Ovary (tissue), 9 donors: ENCODE results near the gene SPTBN5. TPM values are rescaled to one million over a fixed set of nuclear protein-coding genes. Genes with fewer than 3 reads are reported as not detected.

Experiments used
- DNase-seq, 5 donors: peaks; one replicate each; pipeline ENCODE4 v3.0.0-alpha.2; 2019 to 2020
- H3K27ac ChIP-seq, 2 donors: fragments of 200-600 bp; one replicate each; pipeline versions ENCODE4 v1.5.1 to v1.8.0; 2019 to 2022
- H3K27me3 ChIP-seq: fragments of 200-600 bp; one replicate; pipeline ENCODE4 v1.8.0; 2022
- H3K36me3 ChIP-seq: fragments of 200-600 bp; sonication (generic); one replicate; pipeline ENCODE4 v1.5.1; 2019
- H3K4me1 ChIP-seq: one replicate; pipeline ENCODE4 v1.8.1; 2013; ENCODE audit warnings: mild to moderate bottlenecking, moderate library complexity; ENCODE audit not compliant: insufficient read depth
- H3K4me3 ChIP-seq: fragments of 200-600 bp; sonication (generic); one replicate; pipeline ENCODE4 v1.5.1; 2017
- H3K9me3 ChIP-seq, 2 donors: fragments of 200-600 bp in 1 of 2; sonication (generic) in 1 of 2; one replicate each; pipeline versions ENCODE4 v1.5.1 to v1.8.1; 2013 to 2019; ENCODE audit warnings: mild to moderate bottlenecking in 1 of 2, moderate library complexity in 1 of 2
- CTCF ChIP-seq, 3 donors: fragments of 450-650 bp in 2 of 3; fragments of 200-600 bp in 1 of 3; IDR thresholded peaks; one replicate each; pipeline versions ENCODE4 v1.5.1 to v1.8.0; 2016 to 2022; ENCODE audit warnings: antibody characterized with exemption in 3 of 3, mild to moderate bottlenecking in 1 of 3
- EP300 ChIP-seq: sonication (generic); formaldehyde crosslinking; IDR thresholded peaks from one replicate; pipeline ENCODE4 v1.6.1; 2017; ENCODE audit warnings: antibody characterized with exemption
- POLR2A ChIP-seq: fragments of 450-650 bp; IDR thresholded peaks from one replicate; pipeline ENCODE4 v1.6.1; 2017; ENCODE audit warnings: antibody characterized with exemption, mild to moderate bottlenecking, moderate library complexity
- WGBS, 3 donors: extraction: QIAGEN DNeasy Blood & Tissue Kit in 1 of 3; methylation state at CpG; one replicate each; pipeline versions ENCODE4 v1.1.5 to v1.1.7; 2013 to 2017; 5-methylcytosine and 5-hydroxymethylcytosine counted together
- intact Hi-C, 4 donors: fragments of 100-400 bp; cut with DNase I; formaldehyde crosslinking; loops; one replicate each; pipeline versions ENCODE4 v1.11.0 to v1.15.1; 2022 to 2023
- polyA plus RNA-seq, 2 donors: library from polyadenylated mRNA; stranded (reverse); fragments of 200-250 nt in 1 of 2; fragments of 350-450 nt in 1 of 2; fragmentation: Illumina TruSeq in 1 of 2; extraction: RNeasy Lipid Tissue Mini Kit (QIAGEN cat#74804) in 1 of 2; gene quantifications; one replicate each; pipeline ENCODE4 v1.2.3, GENCODE V29; 2013 to 2014
- total RNA-seq, 7 donors: library from RNA; depleted of rRNA in 2 of 7; stranded (reverse); fragments of >200 nt in 2 of 7; fragmentation: NEBNext Ultra II Directional in 3 of 7; extraction: Animal tissue kit (Norgen Biotek cat#: 25700) in 3 of 7; gene quantifications; one replicate each; pipeline versions ENCODE4 v1.1.0 to v1.2.4, GENCODE V29; 2016 to 2023
- donor health status: DM: no; HTN: no; CAD: no; lungs with moderate emphysema.
- donor health status: DM: no; HTN: no; CAD: no.
- donor health status: Bipolar disorder and iron deficiency.
- donor health status: DM: yes; HTN: yes; CAD: no.
- donor health status: DM: no; HTN: no; CAD: no.
- donor health status: DM: yes; HTN: yes; CAD: no.

The SPTBN5 gene
- total and polyA plus RNA-seq, 9 donors = 0.28 to 1.5 (median 0.77) TPM

GRCh38 chr15:41903782-41904181, 9.9 kb upstream of the SPTBN5 start:
- intact Hi-C loops = loop anchor here in 2 of 4 donors (10.0 kb wide), 1 partner anchor 349 kb away; the partner anchor contains the start of gene TYRO3 (in 2 of the 2)
- H3K9me3 ChIP-seq = no peaks in the 10 kb centered on the region
- no peak for TF ChIP-seq CTCF (IDR thresholded peaks at IDR 0.05)
- no peak for TF ChIP-seq EP300
- TF ChIP-seq POLR2A = no peak
- WGBS, 3 donors = 91 to 98% (median 92%) methylated on average over 13 of the region's 13 CpGs
- H3K27me3 ChIP-seq = no peaks in the 10 kb centered on the region
- no peak overlapping the region for H3K27ac ChIP-seq
- no peak overlapping the region for H3K4me3 ChIP-seq
- H3K36me3 ChIP-seq = no peaks in the 10 kb centered on the region
- no peak for DNase-seq
- peaks cover 2% of the 10 kb centered on the region for H3K4me1 ChIP-seq

DNA sequence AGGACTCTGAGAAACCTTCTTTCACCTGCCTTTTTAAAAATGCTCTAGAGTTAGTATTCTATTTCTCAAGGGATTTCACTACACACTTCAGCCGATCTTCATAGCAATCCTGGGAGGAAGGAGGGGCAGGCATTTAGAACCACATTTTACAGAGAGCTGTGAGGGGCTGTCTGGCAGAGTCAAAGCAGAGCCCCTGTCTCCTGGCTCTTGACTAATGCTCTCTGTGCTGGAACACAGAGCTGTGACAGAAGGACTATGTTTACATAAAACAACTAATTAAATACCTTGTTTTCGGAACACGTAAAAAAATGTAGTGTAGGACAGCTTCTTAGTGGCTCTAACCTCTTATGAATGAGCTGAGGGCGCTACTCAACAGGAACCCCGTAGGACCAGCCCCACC, 7.6 kb upstream of the SPTBN5 start:
- intact Hi-C loops = loop anchor here in 2 of 4 donors (10.0 kb wide), 1 partner anchor 347 kb away; the partner anchor contains the start of gene TYRO3 (in 2 of the 2)
- H3K4me1 ChIP-seq = peaks cover 2% of the 10 kb centered on the region
- 81% methylated on average over 5 of the region's 5 CpGs for WGBS, 3 donors
- no peak overlapping the region for H3K27ac ChIP-seq
- TF ChIP-seq POLR2A = no peak
- H3K9me3 ChIP-seq = no peaks in the 10 kb centered on the region
- H3K4me3 ChIP-seq = no peak overlapping the region
- H3K27me3 ChIP-seq = no peaks in the 10 kb centered on the region
- no peak for DNase-seq
- H3K36me3 ChIP-seq = no peaks in the 10 kb centered on the region

- no peak for DNase-seq
- 89 to 92% (median 89%) methylated on average over 36 of the region's 36 CpGs for WGBS, 3 donors
- Histone ChIP-seq H3K36me3 (no peaks in the 10 kb centered on the region), H3K4me3 (no peak overlapping the region), H3K27ac (no peak overlapping the region), H3K27me3 (no peaks in the 10 kb centered on the region), H3K9me3 (no peaks in the 10 kb centered on the region), H3K4me1 (peaks cover 2% of the 10 kb centered on the region)
- no peak for TF ChIP-seq POLR2A
- TF ChIP-seq CTCF (IDR thresholded peaks at IDR 0.05) = no peak
- TF ChIP-seq EP300 = no peak
- intact Hi-C loops = loop anchor here in 2 of 4 donors (10.0 kb wide), 1 partner anchor 346 kb away; the partner anchor contains the start of gene TYRO3 (in 2 of the 2)
Measured at GRCh38 chr15:41900526-41901380, 6.9 kb upstream of the SPTBN5 start.

DNA sequence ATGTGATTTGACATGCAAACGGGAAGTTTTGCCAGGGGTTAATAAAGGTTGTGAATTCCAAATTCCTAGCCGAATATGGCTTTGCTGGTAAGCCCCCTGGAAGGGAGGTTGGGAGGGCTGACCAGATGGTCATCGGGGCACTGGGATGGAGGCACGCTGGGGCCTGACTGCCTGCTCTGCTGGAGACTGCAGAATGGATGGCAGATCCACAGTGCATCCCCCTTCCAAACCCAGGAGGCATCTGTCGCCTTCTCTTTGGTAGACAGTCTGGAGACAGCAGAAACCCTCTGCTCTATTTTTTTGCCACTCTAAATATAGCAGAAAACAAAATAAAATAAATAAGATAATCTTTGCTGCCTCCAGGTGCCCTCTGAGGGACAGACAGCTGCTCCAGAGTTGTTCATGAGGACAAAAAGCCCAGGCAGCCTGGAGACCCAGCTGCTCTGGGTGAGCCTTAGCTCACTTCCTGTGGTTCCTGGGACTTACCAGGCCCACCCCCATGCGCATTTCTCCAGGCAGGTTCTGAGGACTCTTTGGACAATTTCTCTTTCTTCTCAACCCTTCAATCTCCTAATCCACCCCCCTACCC, 6.1 kb upstream of the SPTBN5 start:
- Histone ChIP-seq H3K36me3 (no peaks in the 10 kb centered on the region), H3K4me1 (peaks cover 4% of the 10 kb centered on the region), H3K9me3 (no peaks in the 10 kb centered on the region), H3K27me3 (no peaks in the 10 kb centered on the region), H3K27ac (no peak overlapping the region), H3K4me3 (no peak overlapping the region)
- 43 to 53% (median 46%) methylated on average over 6 of the region's 6 CpGs for WGBS, 3 donors
- intact Hi-C loops = loop anchor here in 2 of 4 donors (10.0 kb wide), 1 partner anchor 345 kb away; the partner anchor contains the start of gene TYRO3 (in 2 of the 2)
- DNase-seq = no peak
- TF ChIP-seq CTCF (IDR thresholded peaks at IDR 0.05) = no peak
- TF ChIP-seq POLR2A = no peak
- TF ChIP-seq EP300 = no peak

DNA sequence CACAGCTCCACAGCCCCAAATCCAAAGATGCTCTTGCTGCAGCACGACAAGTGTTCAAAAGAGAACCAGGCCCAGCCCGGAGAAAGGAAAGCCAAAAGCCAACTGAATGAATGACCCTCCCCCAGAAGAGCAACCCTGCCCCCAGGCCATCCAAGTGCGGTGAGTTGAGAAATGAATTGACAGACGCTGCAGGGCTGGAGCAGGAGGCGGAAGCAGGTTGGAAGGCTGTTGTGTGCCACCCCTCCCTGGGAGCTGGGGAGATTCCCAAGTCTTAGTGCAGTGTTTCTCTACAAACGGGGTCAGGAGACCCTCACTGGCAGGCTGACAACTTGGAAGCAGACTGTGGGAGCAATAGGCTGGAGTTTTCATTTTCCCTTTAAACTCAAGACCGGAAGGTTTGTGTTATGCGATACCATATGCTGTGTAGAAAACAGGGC, 3.5 kb upstream of the SPTBN5 start:
- intact Hi-C loops = no loop called here
- Histone ChIP-seq H3K27me3 (no peaks in the 10 kb centered on the region), H3K27ac (no peak overlapping the region), H3K4me1 (peaks cover 14% of the 10 kb centered on the region), H3K9me3 (no peaks in the 10 kb centered on the region), H3K36me3 (no peaks in the 10 kb centered on the region), H3K4me3 (no peak overlapping the region)
- WGBS, 3 donors = 57 to 62% (median 58%) methylated on average over 8 of the region's 8 CpGs
- TF ChIP-seq EP300 = no peak
- no peak for DNase-seq
